Measurements from ENCODE around the gene SLC16A8.

DNA sequence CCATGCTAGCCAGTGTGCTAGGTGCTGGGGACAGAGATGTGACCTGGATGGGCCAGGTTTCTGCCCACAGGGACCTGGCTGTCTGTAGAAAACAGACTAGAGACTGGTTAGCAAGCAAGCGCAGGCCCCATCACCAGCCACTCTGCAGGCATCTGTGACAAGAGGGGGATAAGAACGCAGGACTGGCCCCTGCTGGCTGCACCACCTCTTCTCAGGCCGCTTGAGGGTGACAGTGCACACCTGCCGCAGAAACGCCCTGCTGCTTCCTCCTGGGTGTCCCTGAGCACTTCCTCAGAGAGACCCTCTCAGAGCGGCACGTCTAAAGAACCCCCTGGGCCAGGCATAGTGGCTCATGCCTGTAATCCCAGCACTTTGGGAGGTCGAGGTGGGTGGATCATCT lies 32.7 kb downstream of the SLC16A8 start:
- TF ChIP-seq, protein P1, sequence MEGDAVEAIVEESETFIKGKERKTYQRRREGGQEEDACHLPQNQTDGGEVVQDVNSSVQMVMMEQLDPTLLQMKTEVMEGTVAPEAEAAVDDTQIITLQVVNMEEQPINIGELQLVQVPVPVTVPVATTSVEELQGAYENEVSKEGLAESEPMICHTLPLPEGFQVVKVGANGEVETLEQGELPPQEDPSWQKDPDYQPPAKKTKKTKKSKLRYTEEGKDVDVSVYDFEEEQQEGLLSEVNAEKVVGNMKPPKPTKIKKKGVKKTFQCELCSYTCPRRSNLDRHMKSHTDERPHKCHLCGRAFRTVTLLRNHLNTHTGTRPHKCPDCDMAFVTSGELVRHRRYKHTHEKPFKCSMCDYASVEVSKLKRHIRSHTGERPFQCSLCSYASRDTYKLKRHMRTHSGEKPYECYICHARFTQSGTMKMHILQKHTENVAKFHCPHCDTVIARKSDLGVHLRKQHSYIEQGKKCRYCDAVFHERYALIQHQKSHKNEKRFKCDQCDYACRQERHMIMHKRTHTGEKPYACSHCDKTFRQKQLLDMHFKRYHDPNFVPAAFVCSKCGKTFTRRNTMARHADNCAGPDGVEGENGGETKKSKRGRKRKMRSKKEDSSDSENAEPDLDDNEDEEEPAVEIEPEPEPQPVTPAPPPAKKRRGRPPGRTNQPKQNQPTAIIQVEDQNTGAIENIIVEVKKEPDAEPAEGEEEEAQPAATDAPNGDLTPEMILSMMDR (optimal IDR thresholded peaks at IDR 0.05 in 1 of 3, IDR thresholded peaks at IDR 0.05 in 1 of 3, conservative IDR thresholded peaks at IDR 0.05 in 1 of 3; ENCODE audit: extremely low read depth in 1 of 3, insufficient read depth in 2 of 3, low read length in 3 of 3): no peak
- TF ChIP-seq EZH2 (IDR thresholded peaks at IDR 0.05; ENCODE audit: low read length): no peak

Measured in keratinocyte (primary cell).